Epithelial cell of proximal tubule (primary cell): Measurements from ENCODE around the gene PLSCR5. TPM values are rescaled to one million over a fixed set of nuclear protein-coding genes. Genes with fewer than 3 reads are reported as not detected.

Experiments
- DNase-seq: peaks from one replicate; pipeline ENCODE4 v3.0.0-alpha.2; 2011; ENCODE audit warnings: low read depth
- H3K4me3 ChIP-seq: 2 replicates; pipeline ENCODE4 v1.5.1; 2011; ENCODE audit warnings: low read depth, mild to moderate bottlenecking, low read length
- CTCF ChIP-seq: conservative IDR thresholded peaks from 2 replicates; pipeline ENCODE4 v1.5.1; 2012; ENCODE audit warnings: low read depth, mild to moderate bottlenecking, low read length
- total RNA-seq: library from RNA; depleted of rRNA; stranded (reverse); fragments of >200 nt; gene quantifications from 2 replicates; pipeline ENCODE4 v1.2.3, GENCODE V29; 2015

Gene PLSCR5
- total RNA-seq, 1 donor from 2014 or later, result not detected

GRCh38 chr3:146589899-146590508 is 15.1 kb downstream of the PLSCR5 start:
- TF ChIP-seq CTCF, result peak; percentile 65
- no peak for DNase-seq
- H3K4me3 ChIP-seq, result no peak overlapping the region

GRCh38 chr3:146585156-146585555 is 20.0 kb downstream of the PLSCR5 start:
- no peak for DNase-seq
- H3K4me3 ChIP-seq, result no peak overlapping the region
- TF ChIP-seq CTCF, result no peak

- no peak for DNase-seq
- no peak overlapping the region for H3K4me3 ChIP-seq
- no peak for TF ChIP-seq CTCF
These were observed 23.1 kb downstream of the PLSCR5 start for GRCh38 chr3:146581951-146582467.

GRCh38 chr3:146581080-146581601 is 24.0 kb downstream of the PLSCR5 start:
- H3K4me3 ChIP-seq, result no peak overlapping the region
- TF ChIP-seq CTCF, result no peak
- DNase-seq, result no peak

GRCh38 chr3:146577662-146578061 is 27.5 kb downstream of the PLSCR5 start:
- TF ChIP-seq CTCF, result peak; percentile 59
- DNase-seq, result peak; percentile 16
- H3K4me3 ChIP-seq, result no peak overlapping the region

- no peak for TF ChIP-seq CTCF
These were observed 29.5 kb downstream of the PLSCR5 start for GRCh38 chr3:146575636-146576035.

GRCh38 chr3:146574173-146574572 is 31.0 kb downstream of the PLSCR5 start:
- no peak overlapping the region for H3K4me3 ChIP-seq
- DNase-seq, result no peak
- TF ChIP-seq CTCF, result no peak

More at GRCh38 chr3:146575636-146576035, 29.5 kb downstream of the PLSCR5 start:
- no peak for DNase-seq
- H3K4me3 ChIP-seq, result no peak overlapping the region
